HCT116 (cell line): ENCODE data around the gene BBS9. TPM values are rescaled to one million over a fixed set of nuclear protein-coding genes. Genes with fewer than 3 reads are reported as not detected.

Experiments
- ATAC-seq: fragments of 200-7000 bp; cut with Tn5 transposase; 2 replicates; pipeline ENCODE4 v1.9.1; 2020; ENCODE audit warnings: mild to moderate bottlenecking, moderate library complexity
- BruUV-seq: library from RNA; stranded (reverse); fragments of 400-500 nt; replicated peaks from 2 replicates; lab custom pipeline; 2021; lab: Mats Ljungman, UMichigan
- CTCF ChIA-PET: fragments of 300-600 bp; sonication (Branson Sonifier 250); formaldehyde crosslinking; loops from one replicate; lab custom pipeline; 2021; ENCODE audit warnings: antibody characterized with exemption; lab: Charles Lee
- POLR2A ChIA-PET: fragments of 300-600, 350-600 bp; sonication (Branson Sonifier 250); formaldehyde crosslinking; loops from one replicate; lab custom pipeline; 2021; ENCODE audit warnings: antibody characterized with exemption; lab: Charles Lee
- RAD21 ChIA-PET, 2 experiments: fragments of 300-600 bp; sonication (Branson Sonifier 250); formaldehyde crosslinking; loops; one replicate each; lab custom pipeline; 2023; ENCODE audit warnings: low total read pairs in 2 of 2; ENCODE audit not compliant: uncharacterized antibody in 2 of 2, unreplicated experiment in 2 of 2, low non-redundant PET in 1 of 2; lab: Charles Lee
- DNase-seq: peaks from one replicate; pipeline ENCODE4 v3.0.0-alpha.2; 2010; ENCODE audit warnings: low read depth, low spot score
- H2AFZ ChIP-seq: fragments of 200-600 bp; shearing (Covaris generic), sonication (generic); 2 replicates; pipeline ENCODE4 v1.6.1; 2017; ENCODE audit warnings: low read depth, mixed run types, mixed read lengths, antibody characterized with exemption, low read length; ENCODE audit not compliant: poor library complexity, severe bottlenecking
- H3K27ac ChIP-seq: 2 replicates; pipeline ENCODE4 v1.5.1; 2012; ENCODE audit warnings: low read depth, low read length
- H3K27me3 ChIP-seq: fragments of 200-600 bp; sonication (generic); 2 replicates; pipeline ENCODE4 v1.6.1; 2016; ENCODE audit warnings: mixed run types, low read length, mixed read lengths; ENCODE audit not compliant: insufficient read depth
- H3K36me3 ChIP-seq, 2 experiments: fragments of 200-500 bp in 1 of 2; fragments of 200-600 bp in 1 of 2; sonication (Bioruptor generic) in 1 of 2; sonication (generic) in 1 of 2; 2 replicates each; pipeline versions ENCODE4 v1.5.1 to v1.6.1; 2014 to 2016; ENCODE audit warnings: low read length in 2 of 2, inconsistent platforms in 1 of 2, mixed read lengths in 1 of 2, mixed run types in 1 of 2; ENCODE audit not compliant: insufficient read depth in 2 of 2, control insufficient read depth in 1 of 2
- H3K4me1 ChIP-seq, 2 experiments: fragments of 200-600 bp in 1 of 2; sonication (generic) in 1 of 2; 2 replicates each; pipeline versions ENCODE4 v1.5.1 to v1.6.1; 2012 to 2017; ENCODE audit warnings: low read length in 2 of 2, inconsistent platforms in 1 of 2, mild to moderate bottlenecking in 1 of 2, mixed read lengths in 1 of 2, mixed run types in 1 of 2, moderate library complexity in 1 of 2; ENCODE audit not compliant: insufficient read depth in 2 of 2, control insufficient read depth in 1 of 2
- H3K4me2 ChIP-seq: fragments of 200-600 bp; sonication (generic); 2 replicates; pipeline ENCODE4 v1.6.1; 2017; ENCODE audit warnings: mixed run types, low read length, mixed read lengths
- H3K4me3 ChIP-seq, 2 experiments: fragments of 200-600 bp in 1 of 2; sonication (generic) in 1 of 2; replicated peaks in 1 of 2; 2 replicates each; pipeline ENCODE4 v1.5.1; 2011 to 2016; ENCODE audit warnings: low read length in 2 of 2, control low read depth in 1 of 2, low read depth in 1 of 2, mild to moderate bottlenecking in 1 of 2, mixed read lengths in 1 of 2, mixed run types in 1 of 2
- H3K79me2 ChIP-seq: fragments of 200-600 bp; sonication (generic); 2 replicates; pipeline ENCODE4 v1.6.1; 2017; ENCODE audit warnings: mild to moderate bottlenecking, mixed run types, low read length, moderate library complexity, mixed read lengths; ENCODE audit not compliant: insufficient read depth
- H3K9ac ChIP-seq: fragments of 200-600 bp; sonication (generic); 2 replicates; pipeline ENCODE4 v1.6.1; 2016; ENCODE audit warnings: low read length, mixed read lengths
- H3K9me2 ChIP-seq: fragments of 200-600 bp; sonication (generic), shearing (Covaris generic); 2 replicates; pipeline ENCODE4 v1.6.1; 2017; ENCODE audit warnings: mixed run types, mild to moderate bottlenecking, moderate library complexity; ENCODE audit not compliant: insufficient read depth
- H3K9me3 ChIP-seq, 2 experiments: fragments of 200-500 bp in 1 of 2; fragments of 200-600 bp in 1 of 2; sonication (Bioruptor generic) in 1 of 2; sonication (generic) in 1 of 2; 2 replicates each; pipeline ENCODE4 v1.6.1; 2014 to 2017; ENCODE audit warnings: low read length in 2 of 2, mixed read lengths in 2 of 2, inconsistent platforms in 1 of 2, low read depth in 1 of 2, mild to moderate bottlenecking in 1 of 2, mixed run types in 1 of 2, moderate library complexity in 1 of 2; ENCODE audit not compliant: control insufficient read depth in 1 of 2, insufficient read depth in 1 of 2
- H4K20me1 ChIP-seq: fragments of 200-600 bp; sonication (generic), shearing (Covaris generic); 2 replicates; pipeline ENCODE4 v1.6.1; 2017; ENCODE audit warnings: mixed run types, mild to moderate bottlenecking, moderate library complexity; ENCODE audit not compliant: insufficient read depth
- CBX3 ChIP-seq: IDR thresholded peaks from 2 replicates; pipeline ENCODE4 v1.6.1; 2012; ENCODE audit warnings: low read depth
- CEBPB ChIP-seq: IDR thresholded peaks from 2 replicates; pipeline ENCODE4 v1.6.1; 2012; ENCODE audit warnings: low read depth
- EGR1 ChIP-seq: IDR thresholded peaks from 2 replicates; pipeline ENCODE4 v1.6.1; 2012; ENCODE audit warnings: low read depth
- ELF1 ChIP-seq: IDR thresholded peaks from 2 replicates; pipeline ENCODE4 v1.6.1; 2012; ENCODE audit warnings: low read depth, borderline replicate concordance
- EZH2phosphoT487 ChIP-seq: fragments of 200-600 bp; IDR thresholded peaks from 2 replicates; pipeline ENCODE4 v1.6.1; 2018; ENCODE audit warnings: antibody characterized with exemption, borderline replicate concordance
- FOSL1 ChIP-seq: IDR thresholded peaks from 2 replicates; pipeline ENCODE4 v1.6.1; 2012; ENCODE audit warnings: low read depth
- JUND ChIP-seq: IDR thresholded peaks from 2 replicates; pipeline ENCODE4 v1.6.1; 2012
- MAX ChIP-seq: IDR thresholded peaks from 2 replicates; pipeline ENCODE4 v1.6.1; 2012
- POLR2A ChIP-seq: IDR thresholded peaks from 2 replicates; pipeline ENCODE4 v1.7.0; 2011; ENCODE audit warnings: borderline replicate concordance; ENCODE audit not compliant: insufficient read depth, insufficient read length; ENCODE audit errors: extremely low read depth
- POLR2AphosphoS5 ChIP-seq: IDR thresholded peaks from 2 replicates; pipeline ENCODE4 v1.6.1; 2011; ENCODE audit warnings: mild to moderate bottlenecking, low read depth, low read length, moderate library complexity
- SIN3A ChIP-seq: IDR thresholded peaks from 2 replicates; pipeline ENCODE4 v1.6.1; 2012; ENCODE audit warnings: low read depth
- SP1 ChIP-seq: IDR thresholded peaks from 2 replicates; pipeline ENCODE4 v1.6.1; 2012; ENCODE audit warnings: low read depth
- SRF ChIP-seq: IDR thresholded peaks from 2 replicates; pipeline ENCODE4 v1.6.1; 2012; ENCODE audit warnings: low read depth
- YY1 ChIP-seq: IDR thresholded peaks from 2 replicates; pipeline ENCODE4 v1.6.1; 2011; ENCODE audit warnings: low read length, low read depth, moderate library complexity, mild to moderate bottlenecking; ENCODE audit not compliant: insufficient replicate concordance; ENCODE audit errors: extremely low read depth
- ZFX ChIP-seq: fragments of 450-650 bp; IDR thresholded peaks from 2 replicates; pipeline ENCODE4 v1.6.1; 2017
- ZNF274 ChIP-seq: fragments of 200-500 bp; sonication (Bioruptor generic); IDR thresholded peaks from 2 replicates; pipeline ENCODE4 v1.6.1; 2014; ENCODE audit warnings: mild to moderate bottlenecking, low read depth, low read length, inconsistent platforms
- intact Hi-C: fragments of 100-400 bp; cut with micrococcal nuclease; formaldehyde crosslinking; loops from 2 replicates; pipeline ENCODE4 v1.10.0; 2022
- total RNA-seq: library from RNA; stranded (reverse); gene quantifications from one replicate; pipeline ENCODE4 v1.2.1, GENCODE V29; 2021; ENCODE audit not compliant: unreplicated experiment
- TF ChIP-seq, protein P1 (sequence below): IDR thresholded peaks from 2 replicates; pipeline ENCODE4 v1.6.1; 2012; ENCODE audit warnings: low read depth
- TF ChIP-seq, protein P2 (sequence below): IDR thresholded peaks from 2 replicates; pipeline ENCODE4 v1.6.1; 2012
- TF ChIP-seq, protein P3 (sequence below): IDR thresholded peaks from 2 replicates; pipeline ENCODE4 v1.6.1; 2011; ENCODE audit warnings: mild to moderate bottlenecking, low read length, moderate library complexity; ENCODE audit not compliant: insufficient replicate concordance; ENCODE audit errors: extremely low read depth
- TF ChIP-seq, protein P4 (sequence below), 3 experiments: fragments of 200-600 bp in 1 of 3; sonication (generic) in 1 of 3; IDR thresholded peaks in 2 of 3; conservative IDR thresholded peaks in 1 of 3; 2 replicates each; pipeline ENCODE4 v1.5.1; 2012 to 2017; ENCODE audit warnings: low read depth in 2 of 3, low read length in 2 of 3, antibody characterized with exemption in 1 of 3, borderline replicate concordance in 1 of 3, control low read depth in 1 of 3, mild to moderate bottlenecking in 1 of 3, mixed read lengths in 1 of 3, mixed run types in 1 of 3, moderate library complexity in 1 of 3; ENCODE audit not compliant: insufficient read depth in 1 of 3

Gene BBS9
- total RNA-seq, 1 experiment from 2014 or later: 7.1 TPM

GRCh38 chr7:33578881-33579672 lies 449.7 kb downstream of the BBS9 start:
- Histone ChIP-seq H3K9ac (no peak overlapping the region), H2AFZ (no peak overlapping the region), H3K4me3 (no peak overlapping the region), H3K9me2 (no peaks in the 10 kb centered on the region), H3K27ac (no peak overlapping the region), H4K20me1 (no peaks in the 10 kb centered on the region), H3K27me3 (no peaks in the 10 kb centered on the region), H3K4me2 (no peak overlapping the region), H3K9me3 (no peaks in the 10 kb centered on the region), H3K79me2 (no peaks in the 10 kb centered on the region), H3K4me1 (no peaks in the 10 kb centered on the region), H3K36me3 (no peaks in the 10 kb centered on the region)
- ChIA-PET POLR2A (no interaction called here), CTCF (no interaction called here), RAD21 (no interaction called here)
- intact Hi-C loops: no loop called here
- TF ChIP-seq ZFX (no peak), EZH2phosphoT487 (no peak), POLR2A (no peak), YY1 (no peak), CBX3 (no peak), EGR1 (no peak), MAX (no peak), POLR2AphosphoS5 (no peak), FOSL1 (no peak), JUND (no peak), SIN3A (no peak), CEBPB (no peak), ELF1 (no peak), SRF (no peak), SP1 (no peak), ZNF274 (no peak)
- TF ChIP-seq, protein P1, sequence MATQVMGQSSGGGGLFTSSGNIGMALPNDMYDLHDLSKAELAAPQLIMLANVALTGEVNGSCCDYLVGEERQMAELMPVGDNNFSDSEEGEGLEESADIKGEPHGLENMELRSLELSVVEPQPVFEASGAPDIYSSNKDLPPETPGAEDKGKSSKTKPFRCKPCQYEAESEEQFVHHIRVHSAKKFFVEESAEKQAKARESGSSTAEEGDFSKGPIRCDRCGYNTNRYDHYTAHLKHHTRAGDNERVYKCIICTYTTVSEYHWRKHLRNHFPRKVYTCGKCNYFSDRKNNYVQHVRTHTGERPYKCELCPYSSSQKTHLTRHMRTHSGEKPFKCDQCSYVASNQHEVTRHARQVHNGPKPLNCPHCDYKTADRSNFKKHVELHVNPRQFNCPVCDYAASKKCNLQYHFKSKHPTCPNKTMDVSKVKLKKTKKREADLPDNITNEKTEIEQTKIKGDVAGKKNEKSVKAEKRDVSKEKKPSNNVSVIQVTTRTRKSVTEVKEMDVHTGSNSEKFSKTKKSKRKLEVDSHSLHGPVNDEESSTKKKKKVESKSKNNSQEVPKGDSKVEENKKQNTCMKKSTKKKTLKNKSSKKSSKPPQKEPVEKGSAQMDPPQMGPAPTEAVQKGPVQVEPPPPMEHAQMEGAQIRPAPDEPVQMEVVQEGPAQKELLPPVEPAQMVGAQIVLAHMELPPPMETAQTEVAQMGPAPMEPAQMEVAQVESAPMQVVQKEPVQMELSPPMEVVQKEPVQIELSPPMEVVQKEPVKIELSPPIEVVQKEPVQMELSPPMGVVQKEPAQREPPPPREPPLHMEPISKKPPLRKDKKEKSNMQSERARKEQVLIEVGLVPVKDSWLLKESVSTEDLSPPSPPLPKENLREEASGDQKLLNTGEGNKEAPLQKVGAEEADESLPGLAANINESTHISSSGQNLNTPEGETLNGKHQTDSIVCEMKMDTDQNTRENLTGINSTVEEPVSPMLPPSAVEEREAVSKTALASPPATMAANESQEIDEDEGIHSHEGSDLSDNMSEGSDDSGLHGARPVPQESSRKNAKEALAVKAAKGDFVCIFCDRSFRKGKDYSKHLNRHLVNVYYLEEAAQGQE: no peak
- TF ChIP-seq, protein P2, sequence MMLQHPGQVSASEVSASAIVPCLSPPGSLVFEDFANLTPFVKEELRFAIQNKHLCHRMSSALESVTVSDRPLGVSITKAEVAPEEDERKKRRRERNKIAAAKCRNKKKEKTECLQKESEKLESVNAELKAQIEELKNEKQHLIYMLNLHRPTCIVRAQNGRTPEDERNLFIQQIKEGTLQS: no peak
- TF ChIP-seq, protein P3, sequence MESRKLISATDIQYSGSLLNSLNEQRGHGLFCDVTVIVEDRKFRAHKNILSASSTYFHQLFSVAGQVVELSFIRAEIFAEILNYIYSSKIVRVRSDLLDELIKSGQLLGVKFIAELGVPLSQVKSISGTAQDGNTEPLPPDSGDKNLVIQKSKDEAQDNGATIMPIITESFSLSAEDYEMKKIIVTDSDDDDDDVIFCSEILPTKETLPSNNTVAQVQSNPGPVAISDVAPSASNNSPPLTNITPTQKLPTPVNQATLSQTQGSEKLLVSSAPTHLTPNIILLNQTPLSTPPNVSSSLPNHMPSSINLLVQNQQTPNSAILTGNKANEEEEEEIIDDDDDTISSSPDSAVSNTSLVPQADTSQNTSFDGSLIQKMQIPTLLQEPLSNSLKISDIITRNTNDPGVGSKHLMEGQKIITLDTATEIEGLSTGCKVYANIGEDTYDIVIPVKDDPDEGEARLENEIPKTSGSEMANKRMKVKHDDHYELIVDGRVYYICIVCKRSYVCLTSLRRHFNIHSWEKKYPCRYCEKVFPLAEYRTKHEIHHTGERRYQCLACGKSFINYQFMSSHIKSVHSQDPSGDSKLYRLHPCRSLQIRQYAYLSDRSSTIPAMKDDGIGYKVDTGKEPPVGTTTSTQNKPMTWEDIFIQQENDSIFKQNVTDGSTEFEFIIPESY: no peak
- TF ChIP-seq, protein P4, sequence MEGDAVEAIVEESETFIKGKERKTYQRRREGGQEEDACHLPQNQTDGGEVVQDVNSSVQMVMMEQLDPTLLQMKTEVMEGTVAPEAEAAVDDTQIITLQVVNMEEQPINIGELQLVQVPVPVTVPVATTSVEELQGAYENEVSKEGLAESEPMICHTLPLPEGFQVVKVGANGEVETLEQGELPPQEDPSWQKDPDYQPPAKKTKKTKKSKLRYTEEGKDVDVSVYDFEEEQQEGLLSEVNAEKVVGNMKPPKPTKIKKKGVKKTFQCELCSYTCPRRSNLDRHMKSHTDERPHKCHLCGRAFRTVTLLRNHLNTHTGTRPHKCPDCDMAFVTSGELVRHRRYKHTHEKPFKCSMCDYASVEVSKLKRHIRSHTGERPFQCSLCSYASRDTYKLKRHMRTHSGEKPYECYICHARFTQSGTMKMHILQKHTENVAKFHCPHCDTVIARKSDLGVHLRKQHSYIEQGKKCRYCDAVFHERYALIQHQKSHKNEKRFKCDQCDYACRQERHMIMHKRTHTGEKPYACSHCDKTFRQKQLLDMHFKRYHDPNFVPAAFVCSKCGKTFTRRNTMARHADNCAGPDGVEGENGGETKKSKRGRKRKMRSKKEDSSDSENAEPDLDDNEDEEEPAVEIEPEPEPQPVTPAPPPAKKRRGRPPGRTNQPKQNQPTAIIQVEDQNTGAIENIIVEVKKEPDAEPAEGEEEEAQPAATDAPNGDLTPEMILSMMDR (IDR thresholded peaks at IDR 0.05 in 2 of 3, conservative IDR thresholded peaks at IDR 0.05 in 1 of 3; ENCODE audit: borderline replicate concordance in 1 of 3, insufficient read depth in 1 of 3, low read depth in 2 of 3, low read length in 2 of 3): no peak
- no TSS peak for BruUV-seq
- ATAC-seq (no peak), DNase-seq (no peak)
